KBM-7 (cell line): Measurements from ENCODE around the gene RAB11FIP3.
"Not testable (repeated sequence)": the region's sequence is repeated elsewhere in the genome, so short reads cannot be mapped to it uniquely, and the experiment has no call there.

Experiments used
- DNase-seq: peaks from one replicate; pipeline ENCODE4 v3.0.0-alpha.2; 2015
- in situ Hi-C: fragments of 300-500 bp; cut with MboI; formaldehyde crosslinking; loops from 2 replicates; pipeline ENCODE4 v1.14.3; 2020; ENCODE audit warnings: low sequenced_read_pairs, low pct_unique_long_range_greater_than_20kb, mixed read lengths

Gene RAB11FIP3

DNA sequence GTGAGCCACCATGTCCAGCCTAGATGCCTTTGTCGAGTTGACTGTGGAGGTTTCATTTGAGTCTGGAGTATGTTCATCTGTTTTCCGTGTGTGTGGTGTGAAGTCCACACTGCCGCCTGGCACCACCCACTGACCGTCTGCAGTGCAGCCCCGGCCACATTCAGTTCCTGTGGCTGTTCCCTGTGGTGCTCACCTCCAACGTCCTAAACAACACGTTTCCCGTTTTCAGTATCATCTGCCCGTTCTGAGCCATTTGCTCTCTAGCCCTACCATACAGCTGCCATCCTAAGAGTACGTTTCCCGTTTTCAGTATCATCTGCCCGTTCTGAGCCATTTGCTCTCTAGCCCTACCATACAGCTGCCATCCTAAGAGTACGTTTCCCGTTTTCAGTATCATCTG is 82.1 kb downstream of the RAB11FIP3 start:
- DNase-seq, in situ Hi-C loops: not testable (repeated sequence)

DNA sequence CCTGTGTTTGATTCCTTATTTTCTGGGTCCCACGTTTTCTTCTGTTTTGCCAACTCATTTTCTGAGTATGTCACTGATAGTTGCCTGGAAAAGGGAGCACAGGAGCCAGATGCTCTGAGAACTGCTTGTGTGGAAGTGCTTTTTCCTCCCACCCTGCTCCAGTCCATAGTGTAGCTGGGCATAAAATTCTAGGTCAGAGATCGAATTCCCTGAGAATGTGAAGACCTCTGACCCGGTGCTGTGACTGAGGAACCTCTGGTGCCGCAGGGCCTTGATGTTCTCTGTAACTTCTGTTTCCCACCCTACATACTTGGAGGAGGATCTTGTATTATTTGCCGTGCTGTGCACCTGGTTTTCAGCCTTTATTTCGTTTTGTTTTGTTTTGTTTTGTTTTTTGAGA is 82.5 kb downstream of the RAB11FIP3 start:
- DNase-seq: no peak
- in situ Hi-C loops: no loop called here

DNA sequence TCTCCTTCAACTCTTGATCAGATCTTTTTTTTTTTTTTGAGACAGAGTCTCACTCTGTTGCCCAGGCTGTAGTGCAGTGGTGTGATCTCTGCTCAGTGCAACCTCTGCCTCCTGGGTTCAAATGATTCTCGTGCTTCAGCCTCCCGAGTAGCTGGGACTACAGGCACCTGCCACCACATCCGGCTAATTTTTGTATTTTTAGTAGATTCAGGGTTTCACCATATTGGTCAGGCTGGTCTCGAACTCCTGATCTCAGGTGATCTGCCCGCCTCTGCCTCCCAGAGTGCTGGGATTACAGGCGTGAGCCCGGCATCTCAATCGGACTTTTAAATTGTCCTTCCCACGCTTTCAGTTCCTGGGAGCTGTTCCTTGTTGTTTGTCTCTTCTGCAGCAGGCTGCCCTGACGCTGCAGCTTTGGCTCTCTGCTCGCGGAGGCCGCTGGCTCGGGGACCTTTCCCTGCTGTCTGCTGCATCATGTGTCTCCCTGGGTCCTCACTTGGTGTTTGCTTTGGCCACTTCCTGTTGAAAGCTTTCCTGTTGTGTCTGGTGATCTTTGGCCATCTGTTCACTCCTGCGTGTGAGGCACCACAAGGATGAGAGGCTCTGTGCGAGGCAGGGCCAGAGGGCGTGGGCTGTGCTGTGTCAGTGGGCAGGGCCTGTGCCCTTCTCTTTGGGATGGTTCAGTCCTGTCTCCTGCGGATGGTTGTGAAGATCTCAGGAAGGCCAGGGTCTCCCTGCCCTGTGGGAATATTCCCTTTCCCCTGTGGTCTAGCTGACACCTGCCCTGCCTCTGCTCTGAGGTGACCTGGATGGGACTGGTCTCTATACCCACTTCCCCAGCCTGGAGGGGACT is 83.7 kb downstream of the RAB11FIP3 start:
- no peak for DNase-seq
- in situ Hi-C loops: no loop called here

DNA sequence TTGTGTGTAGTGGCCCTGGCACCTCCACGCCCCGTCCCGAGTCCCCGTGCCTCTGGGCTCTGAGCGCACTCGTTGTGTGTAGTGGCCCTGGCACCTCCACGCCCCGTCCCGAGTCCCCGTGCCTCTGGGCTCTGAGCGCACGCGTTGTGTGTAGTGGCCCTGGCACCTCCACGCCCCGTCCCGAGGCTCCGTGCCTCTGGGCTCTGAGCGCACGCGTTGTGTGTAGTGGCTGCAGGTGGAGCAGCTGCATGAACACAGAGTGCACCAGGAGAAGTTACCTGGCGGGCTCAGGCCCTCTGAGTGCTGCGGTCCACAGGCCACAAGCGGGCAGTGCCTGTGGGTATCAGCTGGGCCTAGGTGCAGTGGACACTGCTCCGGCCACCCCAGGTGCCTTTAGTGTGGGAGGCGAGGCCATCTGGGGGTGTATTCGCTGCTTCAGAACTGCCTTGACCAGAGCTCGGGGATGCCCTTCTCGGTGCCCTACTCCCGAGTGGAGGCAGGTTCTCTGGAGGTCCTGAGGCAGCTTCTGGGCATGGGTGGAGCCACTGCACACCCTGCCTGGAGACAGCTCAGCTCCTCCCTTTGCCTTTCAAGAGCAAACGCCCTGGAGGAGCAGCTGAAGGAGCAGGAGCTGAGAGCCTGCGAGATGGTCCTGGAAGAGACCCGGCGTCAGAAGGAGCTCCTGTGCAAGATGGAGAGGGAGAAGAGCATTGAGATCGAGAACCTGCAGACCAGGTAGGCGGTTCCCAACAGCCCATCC is 84.8 kb downstream of the RAB11FIP3 start:
- in situ Hi-C loops: no loop called here
- DNase-seq: no peak

DNA sequence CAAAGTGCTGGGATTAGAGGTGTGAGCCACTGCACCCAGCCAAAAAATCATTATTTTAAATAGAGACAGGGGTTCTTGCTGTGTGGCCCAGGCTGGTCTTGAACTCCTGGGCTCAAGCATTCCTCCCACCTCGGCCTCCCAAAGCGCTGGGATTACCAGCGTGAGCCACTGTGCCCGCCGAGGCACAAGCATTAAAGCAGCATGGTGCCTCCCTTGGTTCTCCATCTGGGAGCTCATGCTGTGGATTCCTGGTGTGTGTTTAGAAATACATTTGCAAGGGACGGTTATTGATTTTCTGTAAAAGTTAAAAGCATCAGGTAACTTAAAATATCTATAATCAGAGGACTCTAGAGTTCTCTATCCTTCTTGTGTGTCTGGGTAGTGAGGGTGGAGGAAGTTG is 87.4 kb downstream of the RAB11FIP3 start:
- in situ Hi-C loops: no loop called here
- no peak for DNase-seq

DNA sequence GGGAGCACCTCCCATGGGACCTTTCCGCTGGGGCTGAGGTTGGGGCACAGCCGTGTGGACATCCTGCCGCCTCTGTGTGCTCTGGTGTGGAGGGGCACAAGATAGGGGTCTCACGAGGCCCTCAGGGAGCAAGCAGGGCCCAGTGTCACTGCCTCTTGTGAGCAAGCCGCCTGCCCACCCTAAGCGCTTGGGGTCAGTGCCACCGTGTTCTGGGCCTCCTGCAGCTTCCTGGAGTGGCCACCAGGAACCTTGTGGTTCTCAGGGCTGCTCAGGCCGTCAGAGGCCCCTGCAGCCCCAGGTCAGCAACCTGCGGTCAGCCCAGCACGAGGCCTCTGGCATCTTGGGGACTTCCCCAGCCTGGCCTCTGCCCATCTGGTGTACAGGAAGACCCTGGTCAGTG is 88.5 kb downstream of the RAB11FIP3 start:
- in situ Hi-C loops: no loop called here
- no peak for DNase-seq

DNA sequence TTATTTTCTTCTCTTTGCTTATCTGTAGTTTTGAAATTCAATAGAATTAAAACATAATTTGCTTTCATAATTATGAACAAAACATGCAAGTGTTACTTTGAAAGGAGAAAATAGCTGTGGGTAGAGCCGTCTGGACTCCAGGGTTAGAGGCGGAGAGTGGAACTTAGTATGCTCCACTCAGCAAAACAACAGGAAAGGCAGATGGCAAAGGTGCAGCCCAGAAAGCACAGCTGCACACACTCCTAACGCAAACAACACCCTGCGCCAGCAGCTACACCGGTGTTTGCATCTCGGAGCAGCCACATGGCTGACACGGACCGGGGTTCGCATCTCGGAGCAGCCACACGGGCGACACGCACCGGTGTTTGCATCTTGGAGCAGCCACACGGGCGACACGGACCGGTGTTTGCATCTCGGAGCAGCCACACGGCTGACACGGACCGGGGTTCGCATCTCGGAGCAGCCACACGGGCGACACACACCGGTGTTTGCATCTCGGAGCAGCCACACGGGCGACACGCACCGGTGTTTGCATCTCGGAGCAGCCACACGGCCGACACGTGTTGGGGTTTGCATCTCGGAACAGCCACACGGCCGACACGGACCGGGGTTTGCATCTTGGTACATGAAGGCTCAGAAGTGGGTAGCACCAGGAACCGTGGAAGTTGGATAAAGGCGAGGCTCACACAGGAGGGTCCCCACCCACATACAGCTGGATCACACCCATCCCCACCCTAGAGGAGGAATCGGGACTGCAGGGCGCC is 89.9 kb downstream of the RAB11FIP3 start:
- in situ Hi-C loops: no loop called here
- DNase-seq: no peak

DNA sequence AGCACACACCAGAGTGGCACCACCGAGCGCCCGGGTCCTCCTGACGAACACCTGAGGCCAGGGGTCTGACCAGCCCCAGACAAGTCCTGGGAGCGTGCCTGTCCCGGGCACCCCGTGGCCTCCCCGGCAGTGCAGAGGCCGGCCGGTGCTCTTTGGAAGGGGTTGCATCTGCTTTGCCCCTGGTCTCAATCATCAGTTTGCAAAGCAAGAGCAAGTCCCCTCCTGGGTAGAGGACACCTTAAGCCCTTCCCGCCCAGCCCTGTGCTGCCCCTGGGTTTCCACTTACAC is 90.4 kb downstream of the RAB11FIP3 start:
- in situ Hi-C loops: no loop called here
- DNase-seq: no peak

DNA sequence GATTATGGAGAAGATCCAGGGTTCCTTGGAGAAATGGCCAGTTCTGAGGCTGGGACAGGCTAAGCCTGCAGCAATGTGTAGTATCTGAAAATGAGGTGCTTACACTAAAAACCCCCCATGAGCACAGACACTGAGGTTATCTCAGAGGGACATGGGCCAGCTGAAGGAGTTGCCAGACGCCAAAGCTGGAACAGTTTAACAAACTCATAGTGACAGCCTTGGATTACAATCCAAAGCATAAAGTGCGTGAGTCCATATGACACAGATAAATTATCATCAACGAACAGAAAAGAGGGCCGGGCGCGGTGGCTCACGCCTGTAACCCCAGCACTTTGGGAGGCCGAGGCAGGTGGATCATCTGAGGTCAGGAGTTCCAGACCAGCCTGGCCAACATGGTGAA is 90.9 kb downstream of the RAB11FIP3 start:
- in situ Hi-C loops: no loop called here

DNA sequence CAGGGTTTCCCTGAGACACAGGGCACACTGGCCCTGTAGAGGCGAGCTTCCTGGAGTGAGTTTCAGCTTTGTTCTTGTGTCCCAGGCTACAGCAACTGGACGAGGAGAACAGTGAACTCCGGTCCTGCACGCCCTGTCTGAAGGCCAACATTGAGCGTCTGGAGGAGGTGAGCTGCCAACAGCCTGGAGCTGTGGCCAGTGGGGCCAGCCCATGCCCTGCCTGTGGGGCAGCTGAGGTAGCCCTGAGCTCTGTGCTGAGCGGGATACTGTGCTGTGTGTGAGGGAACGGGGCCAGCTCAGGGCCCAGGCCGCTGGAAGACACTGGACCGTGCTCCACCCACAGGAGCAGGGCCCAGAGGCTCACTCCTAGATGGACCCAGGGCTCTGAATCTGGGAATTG is 93.4 kb downstream of the RAB11FIP3 start:
- no peak for DNase-seq
- in situ Hi-C loops: no loop called here

More for the DNA sequence above, 90.9 kb downstream of the RAB11FIP3 start:
- DNase-seq: no peak

DNA sequence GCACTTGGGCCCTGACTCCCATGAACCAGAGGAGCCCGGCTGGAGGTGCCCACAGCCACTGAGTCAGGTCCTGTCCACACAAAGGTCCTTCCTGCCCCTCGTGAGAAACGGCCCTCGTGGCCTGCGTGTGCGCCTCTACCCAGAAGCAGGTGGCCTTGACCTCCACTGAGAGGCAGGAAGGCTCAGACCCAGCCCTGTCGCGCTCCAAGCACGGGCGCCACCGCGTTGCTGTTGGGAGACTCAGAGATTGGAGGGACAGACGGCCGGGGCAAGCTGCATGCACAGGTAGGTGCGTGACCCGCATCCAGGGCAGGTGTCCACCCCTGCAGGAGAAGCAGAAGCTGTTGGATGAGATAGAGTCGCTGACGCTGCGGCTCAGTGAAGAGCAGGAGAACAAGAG is 94.0 kb downstream of the RAB11FIP3 start:
- in situ Hi-C loops: no loop called here
- no peak for DNase-seq

DNA sequence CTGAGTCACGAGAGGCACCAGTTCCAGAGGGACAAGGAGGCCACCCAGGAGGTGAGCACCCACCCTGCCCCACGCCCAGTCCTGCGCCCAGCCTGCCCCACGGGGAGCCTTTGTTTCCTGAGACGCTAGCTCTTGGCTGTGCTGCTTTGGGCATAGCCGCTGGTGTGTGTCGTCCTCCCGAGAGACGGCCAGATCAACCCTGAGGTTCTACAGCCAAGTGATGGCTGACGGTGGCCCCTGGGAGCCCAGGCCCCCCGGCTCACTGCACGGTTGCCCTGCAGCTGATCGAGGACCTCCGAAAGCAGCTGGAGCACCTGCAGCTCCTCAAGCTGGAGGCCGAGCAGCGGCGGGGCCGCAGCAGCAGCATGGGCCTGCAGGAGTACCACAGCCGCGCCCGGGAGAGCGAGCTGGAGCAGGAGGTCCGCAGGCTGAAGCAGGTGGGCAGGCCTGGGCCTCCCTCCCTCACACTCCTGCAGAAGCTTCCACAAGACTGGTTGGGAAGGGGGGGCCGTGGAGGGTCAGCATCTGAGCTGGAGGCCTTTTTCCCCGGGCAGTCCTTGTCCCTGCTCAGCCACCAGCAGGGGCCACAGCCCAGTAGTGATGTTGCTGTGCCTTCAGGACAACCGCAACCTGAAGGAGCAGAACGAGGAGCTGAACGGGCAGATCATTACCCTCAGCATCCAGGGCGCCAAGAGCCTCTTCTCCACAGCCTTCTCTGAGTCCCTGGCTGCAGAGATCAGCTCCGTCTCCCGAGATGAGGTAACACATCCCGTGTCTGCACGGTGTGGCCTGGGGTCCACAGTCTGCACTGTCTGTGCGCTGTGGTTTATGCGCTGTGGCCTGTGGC is 94.6 kb downstream of the RAB11FIP3 start:
- no peak for DNase-seq
- in situ Hi-C loops: no loop called here

DNA sequence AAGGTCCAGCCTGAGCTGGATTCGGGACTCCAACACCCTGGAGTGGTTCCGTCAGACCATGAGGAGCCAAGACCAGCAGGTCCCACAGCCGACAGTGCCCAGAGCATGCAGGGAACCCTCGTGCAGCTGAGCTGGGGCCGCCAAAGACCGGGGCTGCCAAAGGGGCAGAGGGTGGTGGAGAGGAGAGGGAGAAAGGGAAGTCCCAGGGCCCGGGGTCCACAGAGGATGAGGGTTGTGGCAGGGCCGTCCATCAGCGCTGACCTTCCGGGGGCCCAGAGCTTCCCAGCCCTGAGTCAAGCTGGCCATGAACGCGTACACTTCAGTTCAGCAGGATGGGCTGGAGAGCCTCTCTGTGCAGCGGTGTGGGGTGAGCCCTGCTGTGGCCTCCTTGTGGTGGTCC is 95.4 kb downstream of the RAB11FIP3 start:
- in situ Hi-C loops: no loop called here
- no peak for DNase-seq

DNA sequence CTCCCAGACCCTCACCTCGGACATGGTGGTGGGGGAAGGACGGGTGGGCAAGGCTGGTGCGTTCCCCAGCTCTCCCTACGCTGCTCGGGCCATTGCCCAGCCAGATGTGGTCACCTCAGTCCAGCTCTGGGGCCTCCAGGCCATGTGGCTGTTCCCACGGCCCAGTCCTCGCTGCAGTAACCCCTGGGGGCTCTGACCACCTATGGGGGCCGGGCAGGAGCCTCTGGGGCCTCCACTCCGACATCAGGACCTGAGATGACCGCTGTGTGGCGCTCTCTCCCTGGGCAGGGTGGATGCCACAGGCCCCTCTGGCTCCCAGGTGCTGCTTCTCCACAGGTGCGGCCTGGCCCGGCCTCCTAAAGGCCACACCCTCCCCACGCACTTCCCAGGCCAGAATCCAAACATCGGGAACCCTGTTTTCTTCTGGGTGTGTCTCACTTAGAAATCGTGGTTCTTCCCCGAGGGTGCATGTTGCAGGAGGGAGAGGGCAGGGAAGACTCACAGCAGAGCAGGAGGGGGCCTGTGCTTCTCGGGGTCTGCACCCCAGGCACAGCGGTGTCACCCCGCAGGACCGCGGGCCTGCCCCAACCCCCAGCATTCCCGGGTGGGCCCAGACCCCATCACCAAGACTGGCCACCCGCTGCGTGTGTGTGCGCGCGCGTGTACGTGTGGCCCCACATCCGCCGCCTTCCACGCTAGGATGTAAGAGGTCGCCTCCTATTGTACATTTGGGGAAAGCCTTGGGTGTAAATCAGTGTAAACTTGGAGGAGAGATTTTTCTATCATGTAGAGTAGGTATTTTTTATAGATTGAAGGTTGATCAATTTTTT is 96.1 kb downstream of the RAB11FIP3 start:
- no peak for DNase-seq

DNA sequence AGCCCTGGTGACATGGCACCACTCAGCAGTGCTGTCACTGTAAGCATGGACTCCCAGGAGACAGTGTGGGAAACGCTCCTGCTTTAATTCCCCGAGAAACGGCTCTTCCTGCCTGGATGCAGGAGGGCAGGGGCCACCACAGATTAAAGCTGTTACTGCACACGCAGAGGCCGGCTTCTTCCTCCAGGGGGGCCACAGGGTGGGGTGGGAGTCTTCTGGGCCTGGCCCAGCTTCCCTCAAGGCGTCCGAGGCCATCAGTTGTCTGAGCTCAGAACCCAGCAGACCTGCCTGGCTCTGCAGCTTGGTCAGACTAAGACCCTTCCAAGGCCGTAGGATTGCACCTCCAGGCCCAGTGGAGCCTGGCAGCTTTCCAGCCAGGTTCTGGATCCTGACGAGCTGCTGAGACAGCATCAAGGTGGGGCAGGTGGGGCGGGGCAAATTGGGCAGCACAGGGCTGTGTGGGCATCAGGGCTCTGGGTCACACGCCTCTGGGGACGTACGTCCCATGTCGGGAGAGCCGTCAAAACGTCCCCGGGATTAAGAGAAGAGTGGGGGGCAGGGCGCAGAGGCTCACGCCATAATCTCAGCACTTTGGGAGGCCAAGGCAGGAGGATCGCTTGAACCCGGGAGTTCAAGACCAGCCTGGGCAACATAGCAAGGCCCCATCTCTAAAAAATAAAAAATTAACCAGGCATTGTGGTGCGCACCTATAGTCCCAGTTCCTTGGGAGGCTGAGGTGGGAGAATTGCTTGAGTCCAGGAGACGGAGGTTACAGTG is 97.1 kb downstream of the RAB11FIP3 start:
- DNase-seq: no peak
- in situ Hi-C loops: no loop called here

More for the DNA sequence above, 96.1 kb downstream of the RAB11FIP3 start:
- in situ Hi-C loops: no loop called here

DNA sequence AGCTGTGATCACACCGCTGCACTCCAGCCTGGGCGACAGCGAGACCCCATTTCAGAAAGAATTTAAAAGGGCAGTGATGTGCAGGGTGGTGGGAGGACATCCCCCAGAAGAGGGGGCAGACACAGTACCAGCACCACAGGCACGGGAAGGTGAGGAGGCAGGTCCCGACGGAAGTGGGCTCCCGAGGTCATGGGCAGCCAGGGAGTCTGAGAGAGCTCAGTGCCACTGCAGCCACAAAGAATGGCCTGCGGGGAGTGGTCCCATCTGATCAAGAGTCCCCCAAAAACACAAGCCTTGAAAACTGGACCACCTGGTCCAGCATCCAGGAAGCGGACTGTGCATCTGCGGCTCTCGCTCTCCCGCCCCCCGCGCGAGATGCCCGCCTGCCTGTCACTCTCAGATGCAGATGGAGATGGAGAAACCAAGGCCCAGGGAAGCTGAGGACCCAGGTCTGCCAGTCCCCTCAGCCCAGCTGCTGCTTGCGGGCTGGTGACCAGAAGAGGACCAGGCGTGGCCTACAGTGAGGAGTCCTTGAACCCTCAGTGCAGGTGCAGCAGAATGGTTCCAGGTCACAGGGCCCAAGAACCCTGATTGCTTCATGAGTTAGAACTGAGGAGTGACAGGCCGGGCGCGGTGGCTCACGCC is 97.8 kb downstream of the RAB11FIP3 start:
- DNase-seq: no peak
- in situ Hi-C loops: no loop called here
